ENCODE results near the gene LDLRAP1. TPM values are rescaled to one million over a fixed set of nuclear protein-coding genes. Genes with fewer than 3 reads are reported as not detected.

Gene LDLRAP1
- total and polyA plus RNA-seq, 9 of the 15 experiments (the other 6 are each of a cell fraction or from before 2014, with no cell fraction given) = 0.56 to 29.6 (median 16.2) TPM

DNA sequence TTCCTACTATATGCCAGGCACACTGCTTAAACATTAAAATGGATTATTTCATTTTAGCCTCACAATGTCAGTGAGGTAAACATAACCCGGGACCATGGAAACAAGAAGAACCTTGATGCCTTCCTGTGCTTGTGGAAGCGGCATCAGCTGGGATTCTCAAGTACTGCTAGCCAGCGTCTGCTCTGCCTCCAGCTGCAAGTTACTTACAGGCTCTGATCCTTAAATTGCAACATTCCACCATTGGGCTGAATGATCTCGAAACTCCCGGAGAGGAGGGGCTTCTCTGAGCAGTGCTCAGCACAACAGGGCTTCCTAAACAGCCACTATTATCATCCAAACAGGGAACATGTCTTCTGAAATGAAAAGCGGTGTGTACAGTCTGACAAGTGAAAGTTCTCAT, 66.5 kb downstream of the LDLRAP1 start:
- in situ Hi-C loops (cut with MboI) (loop anchor here (5.0 to 10.0 kb wide), 2 partner anchors 187 to 395 kb away; no protein-coding TSS in a partner anchor), intact Hi-C loops (cut with micrococcal nuclease) (loop anchor here (2.0 kb wide), 2 partner anchors 85 to 201 kb away; no protein-coding TSS in a partner anchor)
- no peak overlapping the region for H3K4me3 ChIP-seq
- ChIA-PET POLR2A (interaction anchor here (0.6 to 1.0 kb wide), 3 partner anchors 67 to 198 kb away, joined by 3 read pairs; partner anchors contain the start of gene LDLRAP1), CTCF (ENCODE audit: low intra/inter-chr PET ratio) (interaction anchor here (1.2 to 3.1 kb wide), 3 partner anchors 84 to 201 kb away, joined by 5 to 15 read pairs (median 14); no protein-coding TSS in a partner anchor)
- peaks cover 2 to 3% of the 10 kb centered on the region in 2 experiments; a peak in 2 of 5 replicates for H3K4me1 ChIP-seq (replicated peaks in 1 of 2; ENCODE audit: control insufficient read depth in 2 of 2, insufficient read depth in 2 of 2, low read length in 2 of 2)
- H3K36me3 ChIP-seq (ENCODE audit: control insufficient read depth, insufficient read depth, low read length) = no peaks in the 10 kb centered on the region
- no peak for TF ChIP-seq ZNF282 (CRISPR knock-in tag; IDR thresholded peaks at IDR 0.05)
- TF ChIP-seq CEBPB (tag; IDR thresholded peaks at IDR 0.05) = peak; percentile 34; the same call in 1 of the 2 replicates
- TF ChIP-seq, protein P1, sequence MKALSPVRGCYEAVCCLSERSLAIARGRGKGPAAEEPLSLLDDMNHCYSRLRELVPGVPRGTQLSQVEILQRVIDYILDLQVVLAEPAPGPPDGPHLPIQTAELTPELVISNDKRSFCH (CRISPR knock-in tag; IDR thresholded peaks at IDR 0.05) = no peak
- TF ChIP-seq, protein P1 (tag; IDR thresholded peaks at IDR 0.05) = peak; percentile 22; the same call in 1 of the 2 replicates
- no TSS peak for BruUV-seq (replicated peaks)
- H3K27ac ChIP-seq (ENCODE audit: extremely low read depth, low read depth, low read length) = no peak overlapping the region
- H4K20me1 ChIP-seq (replicated peaks; ENCODE audit: control insufficient read depth, insufficient read depth, low read length) = no peaks in the 10 kb centered on the region
- no peak overlapping the region for H3K4me2 ChIP-seq (ENCODE audit: insufficient read depth, low read length)
- H3K9ac ChIP-seq (ENCODE audit: insufficient read depth in 1 of 2, low read depth in 2 of 2, low read length in 2 of 2) = no peak overlapping the region
- H3K9me3 ChIP-seq (replicated peaks; ENCODE audit: control insufficient read depth, insufficient read depth, low read depth, low read length) = no peaks in the 10 kb centered on the region
- no peak for FAIRE-seq
- H3K79me2 ChIP-seq (ENCODE audit: control insufficient read depth, insufficient read depth, low read length) = no peaks in the 10 kb centered on the region
- H3K27me3 ChIP-seq (ENCODE audit: control insufficient read depth in 2 of 2, insufficient read depth in 2 of 2, low read length in 2 of 2) = peaks cover 14 to 35% of the 10 kb centered on the region in 2 experiments
- ATAC-seq = no peak
- H3K9me1 ChIP-seq (ENCODE audit: control insufficient read depth, insufficient read depth, low read length) = no peaks in the 10 kb centered on the region
- no peak overlapping the region for H2AFZ ChIP-seq (ENCODE audit: low read depth, low read length)
- WGBS (ENCODE audit: insufficient coverage, low coverage, missing lambda C conversion rate) = 6% methylated on average over 6 of the region's 6 CpGs
- peak in 1 of 4 experiments; percentile 9 for DNase-seq (ENCODE audit: extremely low read depth in 1 of 4, low spot score in 3 of 4)

Measured in K562 (cell line).